Keratinocyte (primary cell): ENCODE data around the gene TAOK1.

Source experiments
- EZH2 ChIP-seq: IDR thresholded peaks from one replicate; pipeline ENCODE4 v1.6.1; 2012; ENCODE audit warnings: inconsistent platforms, mild to moderate bottlenecking, low read length, moderate library complexity
- TF ChIP-seq, protein P1 (sequence below), 3 experiments: IDR thresholded peaks in 1 of 3; conservative IDR thresholded peaks in 1 of 3; optimal IDR thresholded peaks in 1 of 3; 2 replicates in 2 of 3; 3 replicates in 1 of 3; pipeline versions ENCODE3 to v1.5.1; 2011; ENCODE audit warnings: low read length in 3 of 3, mild to moderate bottlenecking in 3 of 3, moderate library complexity in 2 of 3, control low read depth in 1 of 3, inconsistent platforms in 1 of 3; ENCODE audit not compliant: insufficient read depth in 2 of 3; ENCODE audit errors: extremely low read depth in 1 of 3

DNA sequence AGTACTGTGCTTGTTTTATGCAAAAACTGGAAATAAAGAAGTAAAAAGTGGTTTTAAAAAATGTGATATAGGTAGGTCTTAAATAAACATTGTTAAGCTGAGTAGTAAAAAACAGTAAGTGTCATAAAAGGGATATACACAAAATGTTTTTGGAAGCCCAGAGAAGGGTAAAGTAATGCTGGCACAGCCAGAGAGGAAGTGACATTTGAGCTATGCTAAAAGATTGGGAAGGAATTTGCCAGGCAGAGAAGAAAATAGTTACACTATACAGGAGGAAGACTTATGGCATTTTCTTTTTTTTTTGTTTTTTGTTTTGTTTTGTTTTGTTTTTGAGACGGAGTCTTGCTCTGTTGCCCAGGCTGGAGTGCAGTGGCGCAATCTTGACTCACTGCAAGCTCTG is 40.8 kb upstream of the TAOK1 start:
- TF ChIP-seq, protein P1, sequence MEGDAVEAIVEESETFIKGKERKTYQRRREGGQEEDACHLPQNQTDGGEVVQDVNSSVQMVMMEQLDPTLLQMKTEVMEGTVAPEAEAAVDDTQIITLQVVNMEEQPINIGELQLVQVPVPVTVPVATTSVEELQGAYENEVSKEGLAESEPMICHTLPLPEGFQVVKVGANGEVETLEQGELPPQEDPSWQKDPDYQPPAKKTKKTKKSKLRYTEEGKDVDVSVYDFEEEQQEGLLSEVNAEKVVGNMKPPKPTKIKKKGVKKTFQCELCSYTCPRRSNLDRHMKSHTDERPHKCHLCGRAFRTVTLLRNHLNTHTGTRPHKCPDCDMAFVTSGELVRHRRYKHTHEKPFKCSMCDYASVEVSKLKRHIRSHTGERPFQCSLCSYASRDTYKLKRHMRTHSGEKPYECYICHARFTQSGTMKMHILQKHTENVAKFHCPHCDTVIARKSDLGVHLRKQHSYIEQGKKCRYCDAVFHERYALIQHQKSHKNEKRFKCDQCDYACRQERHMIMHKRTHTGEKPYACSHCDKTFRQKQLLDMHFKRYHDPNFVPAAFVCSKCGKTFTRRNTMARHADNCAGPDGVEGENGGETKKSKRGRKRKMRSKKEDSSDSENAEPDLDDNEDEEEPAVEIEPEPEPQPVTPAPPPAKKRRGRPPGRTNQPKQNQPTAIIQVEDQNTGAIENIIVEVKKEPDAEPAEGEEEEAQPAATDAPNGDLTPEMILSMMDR (optimal IDR thresholded peaks at IDR 0.05 in 1 of 3, IDR thresholded peaks at IDR 0.05 in 1 of 3, conservative IDR thresholded peaks at IDR 0.05 in 1 of 3; ENCODE audit: extremely low read depth in 1 of 3, insufficient read depth in 2 of 3, low read length in 3 of 3) = no peak
- TF ChIP-seq EZH2 = no peak
